Activated CD8-positive, alpha-beta T cell treated with anti-CD3 and anti-CD28 coated beads, Interleukin-2, amount 10 ng/mL, durations not matched to agents 7 days and 5 days (primary cell): ENCODE data around the gene OR51I2. TPM values are rescaled to one million over a fixed set of nuclear protein-coding genes. Genes with fewer than 3 reads are reported as not detected.

Experiments used
- ATAC-seq: fragments of 150-1000 bp; cut with Tn5 transposase; one replicate; pipeline ENCODE4 v1.10.0; 2021; ENCODE audit warnings: moderate library complexity
- CTCF ChIA-PET: fragments of 350-600 bp; sonication (Branson Sonifier 250); formaldehyde crosslinking; loops from one replicate; lab custom pipeline; 2021; ENCODE audit warnings: antibody characterized with exemption; lab: Charles Lee
- POLR2A ChIA-PET: fragments of 350-600 bp; sonication (Branson Sonifier 250); formaldehyde crosslinking; loops from one replicate; lab custom pipeline; 2021; ENCODE audit warnings: antibody characterized with exemption; lab: Charles Lee
- DNase-seq: peaks from one replicate; pipeline ENCODE4 v3.0.0-alpha.2; 2020
- H3K27ac Mint-ChIP-seq: one replicate; pipeline ENCODE4 v1.8.0; 2021; ENCODE audit warnings: mild to moderate bottlenecking, mixed read lengths
- H3K27me3 Mint-ChIP-seq: one replicate; pipeline ENCODE4 v1.8.0; 2021; ENCODE audit warnings: low read depth, mixed read lengths
- H3K36me3 Mint-ChIP-seq: one replicate; pipeline ENCODE4 v1.8.0; 2021; ENCODE audit warnings: low read depth, mixed read lengths
- H3K4me1 Mint-ChIP-seq: one replicate; pipeline ENCODE4 v1.8.0; 2021; ENCODE audit warnings: low read depth, mixed read lengths
- H3K4me3 Mint-ChIP-seq: one replicate; pipeline ENCODE4 v1.8.0; 2021; ENCODE audit warnings: mild to moderate bottlenecking, mixed read lengths
- H3K9me3 Mint-ChIP-seq: one replicate; pipeline ENCODE4 v1.8.0; 2022; ENCODE audit warnings: mixed read lengths; ENCODE audit not compliant: insufficient read depth
- total RNA-seq, 2 experiments: library from RNA; stranded (reverse); gene quantifications; one replicate each; pipeline ENCODE4 v1.2.3, GENCODE V29; 2021

The OR51I2 gene
- total RNA-seq: not detected

GRCh38 chr11:5449023-5449422 is at the start of gene OR51I2:
OR51I2 (plus strand) TSS chr11:5449323; CDS start chr11:5453489, 4,166 bp downstream.
- no peak for ATAC-seq
- no peak within 1 kb of the TSS for H3K4me3 Mint-ChIP-seq
- DNase-seq: no peak
- no peaks in the 10 kb centered on the region for H3K4me1 Mint-ChIP-seq
- H3K27ac Mint-ChIP-seq: no peak within 1 kb of the TSS
- ChIA-PET POLR2A (no interaction called here), CTCF (no interaction called here)
- H3K27me3 Mint-ChIP-seq: no peaks in the 10 kb centered on the region
- H3K9me3 Mint-ChIP-seq: no peaks in the 10 kb centered on the region
- H3K36me3 Mint-ChIP-seq: no peaks in the 10 kb centered on the region

- H3K4me1 Mint-ChIP-seq: no peaks in the 10 kb centered on the region
- ChIA-PET CTCF (no interaction called here), POLR2A (interaction anchor here (0.7 kb wide), 1 partner anchor 242 kb away, joined by 3 read pairs; no protein-coding TSS in a partner anchor)
- ATAC-seq (no peak), DNase-seq (no peak)
- no peak overlapping the region for H3K4me3 Mint-ChIP-seq
- H3K9me3 Mint-ChIP-seq: peaks cover 4% of the 10 kb centered on the region
- no peaks in the 10 kb centered on the region for H3K36me3 Mint-ChIP-seq
- H3K27ac Mint-ChIP-seq: no peak overlapping the region
- H3K27me3 Mint-ChIP-seq: no peaks in the 10 kb centered on the region
Observed at GRCh38 chr11:5405173-5405572, 44.0 kb upstream of the OR51I2 start.

- Mint-ChIP-seq H3K27me3 (no peaks in the 10 kb centered on the region), H3K4me3 (no peak overlapping the region), H3K9me3 (no peaks in the 10 kb centered on the region), H3K36me3 (no peaks in the 10 kb centered on the region), H3K4me1 (no peaks in the 10 kb centered on the region), H3K27ac (no peak overlapping the region)
- ATAC-seq (no peak), DNase-seq (no peak)
- ChIA-PET CTCF (no interaction called here), POLR2A (no interaction called here)
Observed at GRCh38 chr11:5420993-5421392, 28.1 kb upstream of the OR51I2 start.

- no peaks in the 10 kb centered on the region for H3K9me3 Mint-ChIP-seq
- CTCF ChIA-PET: no interaction called here
- DNase-seq (no peak), ATAC-seq (no peak)
- H3K27ac Mint-ChIP-seq: no peak within 1 kb of the TSS
- POLR2A ChIA-PET: no interaction called here
- H3K4me3 Mint-ChIP-seq: no peak within 1 kb of the TSS
- H3K36me3 Mint-ChIP-seq: no peaks in the 10 kb centered on the region
- H3K27me3 Mint-ChIP-seq: no peaks in the 10 kb centered on the region
- no peaks in the 10 kb centered on the region for H3K4me1 Mint-ChIP-seq
Observed at GRCh38 chr11:5421811-5422210, 27.3 kb upstream of the OR51I2 start, which contains the start of gene OR51Q1. OR51Q1 (plus strand) TSS chr11:5422111; CDS start chr11:5422201, 90 bp downstream.

GRCh38 chr11:5423131-5423530 is 26.0 kb upstream of the OR51I2 start:
- POLR2A ChIA-PET: no interaction called here
- no peaks in the 10 kb centered on the region for H3K27me3 Mint-ChIP-seq
- H3K9me3 Mint-ChIP-seq: no peaks in the 10 kb centered on the region
- CTCF ChIA-PET: no interaction called here
- H3K36me3 Mint-ChIP-seq: no peaks in the 10 kb centered on the region
- no peak overlapping the region for H3K27ac Mint-ChIP-seq
- ATAC-seq (no peak), DNase-seq (no peak)
- no peak overlapping the region for H3K4me3 Mint-ChIP-seq
- H3K4me1 Mint-ChIP-seq: no peaks in the 10 kb centered on the region

- no peaks in the 10 kb centered on the region for H3K36me3 Mint-ChIP-seq
- H3K27me3 Mint-ChIP-seq: peaks cover 7% of the 10 kb centered on the region
- no peaks in the 10 kb centered on the region for H3K4me1 Mint-ChIP-seq
- no peak within 1 kb of the TSS for H3K4me3 Mint-ChIP-seq
- H3K27ac Mint-ChIP-seq: no peak within 1 kb of the TSS
- no peak for ATAC-seq
- ChIA-PET POLR2A (no interaction called here), CTCF (no interaction called here)
- H3K9me3 Mint-ChIP-seq: no peaks in the 10 kb centered on the region
- DNase-seq: no peak
Observed at GRCh38 chr11:5441414-5441813, 7.7 kb upstream of the OR51I2 start, which contains the start of gene OR51I1. OR51I1 (minus strand) TSS chr11:5441514; CDS start chr11:5441514, 0 bp downstream.

- H3K4me3 Mint-ChIP-seq: no peak overlapping the region
- no peaks in the 10 kb centered on the region for H3K9me3 Mint-ChIP-seq
- no peaks in the 10 kb centered on the region for H3K4me1 Mint-ChIP-seq
- ChIA-PET CTCF (interaction anchor here (1.1 kb wide), 1 partner anchor 32 kb away, joined by 4 read pairs; no protein-coding TSS in a partner anchor), POLR2A (no interaction called here)
- DNase-seq: no peak
- peaks cover 7% of the 10 kb centered on the region for H3K27me3 Mint-ChIP-seq
- H3K36me3 Mint-ChIP-seq: no peaks in the 10 kb centered on the region
- no peak for ATAC-seq
- no peak overlapping the region for H3K27ac Mint-ChIP-seq
Observed at GRCh38 chr11:5443835-5444393, 5.2 kb upstream of the OR51I2 start.

GRCh38 chr11:5449432-5449831 is 309 bp downstream of the OR51I2 start:
- DNase-seq (no peak), ATAC-seq (no peak)
- no peaks in the 10 kb centered on the region for H3K4me1 Mint-ChIP-seq
- ChIA-PET CTCF (no interaction called here), POLR2A (no interaction called here)
- H3K9me3 Mint-ChIP-seq: no peaks in the 10 kb centered on the region
- H3K27me3 Mint-ChIP-seq: no peaks in the 10 kb centered on the region
- no peak overlapping the region for H3K27ac Mint-ChIP-seq
- no peaks in the 10 kb centered on the region for H3K36me3 Mint-ChIP-seq
- H3K4me3 Mint-ChIP-seq: no peak overlapping the region

- no peak for DNase-seq
- Mint-ChIP-seq H3K36me3 (no peaks in the 10 kb centered on the region), H3K27me3 (no peaks in the 10 kb centered on the region), H3K9me3 (no peaks in the 10 kb centered on the region), H3K4me3 (no peak overlapping the region), H3K27ac (no peak overlapping the region), H3K4me1 (no peaks in the 10 kb centered on the region)
- POLR2A ChIA-PET: no interaction called here
- CTCF ChIA-PET: interaction anchor here (1.3 kb wide), 1 partner anchor 15 kb away, joined by 3 read pairs; no protein-coding TSS in a partner anchor
- no peak for ATAC-seq
Observed at GRCh38 chr11:5460983-5461621, 12.0 kb downstream of the OR51I2 start.

GRCh38 chr11:5467527-5467926 is 18.4 kb downstream of the OR51I2 start:
- no peaks in the 10 kb centered on the region for H3K4me1 Mint-ChIP-seq
- H3K27me3 Mint-ChIP-seq: no peaks in the 10 kb centered on the region
- ATAC-seq: no peak
- ChIA-PET CTCF (interaction anchor here (1.8 kb wide), 1 partner anchor 9 kb away, joined by 7 read pairs; no protein-coding TSS in a partner anchor), POLR2A (no interaction called here)
- H3K27ac Mint-ChIP-seq: no peak overlapping the region
- H3K4me3 Mint-ChIP-seq: no peak overlapping the region
- DNase-seq: no peak
- no peaks in the 10 kb centered on the region for H3K36me3 Mint-ChIP-seq
- H3K9me3 Mint-ChIP-seq: no peaks in the 10 kb centered on the region

GRCh38 chr11:5473921-5474320 is 24.8 kb downstream of the OR51I2 start:
- no peak overlapping the region for H3K4me3 Mint-ChIP-seq
- ATAC-seq (no peak), DNase-seq (no peak)
- ChIA-PET POLR2A (no interaction called here), CTCF (no interaction called here)
- H3K27ac Mint-ChIP-seq: no peak overlapping the region
- H3K4me1 Mint-ChIP-seq: no peaks in the 10 kb centered on the region
- no peaks in the 10 kb centered on the region for H3K9me3 Mint-ChIP-seq
- H3K36me3 Mint-ChIP-seq: no peaks in the 10 kb centered on the region
- H3K27me3 Mint-ChIP-seq: peaks cover 5% of the 10 kb centered on the region

- ChIA-PET POLR2A (interaction anchor here (0.7 kb wide), 1 partner anchor 208 kb away, joined by 3 read pairs; the partner anchor contains the start of gene TRIM5), CTCF (interaction anchor here (0.6 to 2.4 kb wide), 14 partner anchors 8 to 415 kb away, joined by 3 to 18 read pairs (median 3); partner anchors contain the start of gene OR52N2)
- no peak overlapping the region for H3K4me3 Mint-ChIP-seq
- peaks cover 5% of the 10 kb centered on the region for H3K27me3 Mint-ChIP-seq
- H3K36me3 Mint-ChIP-seq: no peaks in the 10 kb centered on the region
- no peaks in the 10 kb centered on the region for H3K4me1 Mint-ChIP-seq
- no peak for ATAC-seq
- H3K9me3 Mint-ChIP-seq: no peaks in the 10 kb centered on the region
- peak; percentile 58 for DNase-seq
- H3K27ac Mint-ChIP-seq: no peak overlapping the region
Observed at GRCh38 chr11:5476186-5476819, 27.2 kb downstream of the OR51I2 start.
